Measurements from ENCODE around the gene RNF11.

- TF ChIP-seq CTCF (IDR thresholded peaks at IDR 0.05): no peak
- TF ChIP-seq POLR2A (IDR thresholded peaks at IDR 0.05): no peak
Observed at GRCh38 chr1:51268634-51269033, 32.6 kb downstream of the RNF11 start.

All from uterus (tissue), 2 donors.